ENCODE measurements around the gene DBP.

The DBP gene

GRCh38 chr19:48629599-48630295 is 7.4 kb downstream of the DBP start:
- DNase-seq (ENCODE audit: extremely low read depth, low read depth), result no peak
- TF ChIP-seq, protein P1, sequence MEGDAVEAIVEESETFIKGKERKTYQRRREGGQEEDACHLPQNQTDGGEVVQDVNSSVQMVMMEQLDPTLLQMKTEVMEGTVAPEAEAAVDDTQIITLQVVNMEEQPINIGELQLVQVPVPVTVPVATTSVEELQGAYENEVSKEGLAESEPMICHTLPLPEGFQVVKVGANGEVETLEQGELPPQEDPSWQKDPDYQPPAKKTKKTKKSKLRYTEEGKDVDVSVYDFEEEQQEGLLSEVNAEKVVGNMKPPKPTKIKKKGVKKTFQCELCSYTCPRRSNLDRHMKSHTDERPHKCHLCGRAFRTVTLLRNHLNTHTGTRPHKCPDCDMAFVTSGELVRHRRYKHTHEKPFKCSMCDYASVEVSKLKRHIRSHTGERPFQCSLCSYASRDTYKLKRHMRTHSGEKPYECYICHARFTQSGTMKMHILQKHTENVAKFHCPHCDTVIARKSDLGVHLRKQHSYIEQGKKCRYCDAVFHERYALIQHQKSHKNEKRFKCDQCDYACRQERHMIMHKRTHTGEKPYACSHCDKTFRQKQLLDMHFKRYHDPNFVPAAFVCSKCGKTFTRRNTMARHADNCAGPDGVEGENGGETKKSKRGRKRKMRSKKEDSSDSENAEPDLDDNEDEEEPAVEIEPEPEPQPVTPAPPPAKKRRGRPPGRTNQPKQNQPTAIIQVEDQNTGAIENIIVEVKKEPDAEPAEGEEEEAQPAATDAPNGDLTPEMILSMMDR (IDR thresholded peaks at IDR 0.05; ENCODE audit: low read depth, low read length), result no peak

DNA sequence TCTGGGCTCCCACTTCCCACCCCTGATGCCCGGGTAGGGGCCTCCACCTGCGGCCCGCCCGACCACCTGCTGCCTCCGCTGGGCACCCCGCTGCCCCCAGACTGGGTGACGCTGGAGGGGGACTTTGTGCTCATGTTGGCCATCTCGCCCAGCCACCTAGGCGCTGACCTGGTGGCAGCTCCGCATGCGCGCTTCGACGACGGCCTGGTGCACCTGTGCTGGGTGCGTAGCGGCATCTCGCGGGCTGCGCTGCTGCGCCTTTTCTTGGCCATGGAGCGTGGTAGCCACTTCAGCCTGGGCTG is 7.9 kb downstream of the DBP start:
- DNase-seq (ENCODE audit: extremely low read depth, low read depth), result no peak
- TF ChIP-seq, protein P1 (IDR thresholded peaks at IDR 0.05; ENCODE audit: low read depth, low read length), result no peak

GRCh38 chr19:48628486-48629296 is 8.5 kb downstream of the DBP start:
- DNase-seq (ENCODE audit: extremely low read depth, low read depth), result no peak
- TF ChIP-seq, protein P1 (IDR thresholded peaks at IDR 0.05; ENCODE audit: low read depth, low read length), result no peak

- no peak for DNase-seq (ENCODE audit: extremely low read depth, low read depth)
- TF ChIP-seq, protein P1 (IDR thresholded peaks at IDR 0.05; ENCODE audit: low read depth, low read length), result no peak
Observed at GRCh38 chr19:48627865-48628314, 9.3 kb downstream of the DBP start.

DNA sequence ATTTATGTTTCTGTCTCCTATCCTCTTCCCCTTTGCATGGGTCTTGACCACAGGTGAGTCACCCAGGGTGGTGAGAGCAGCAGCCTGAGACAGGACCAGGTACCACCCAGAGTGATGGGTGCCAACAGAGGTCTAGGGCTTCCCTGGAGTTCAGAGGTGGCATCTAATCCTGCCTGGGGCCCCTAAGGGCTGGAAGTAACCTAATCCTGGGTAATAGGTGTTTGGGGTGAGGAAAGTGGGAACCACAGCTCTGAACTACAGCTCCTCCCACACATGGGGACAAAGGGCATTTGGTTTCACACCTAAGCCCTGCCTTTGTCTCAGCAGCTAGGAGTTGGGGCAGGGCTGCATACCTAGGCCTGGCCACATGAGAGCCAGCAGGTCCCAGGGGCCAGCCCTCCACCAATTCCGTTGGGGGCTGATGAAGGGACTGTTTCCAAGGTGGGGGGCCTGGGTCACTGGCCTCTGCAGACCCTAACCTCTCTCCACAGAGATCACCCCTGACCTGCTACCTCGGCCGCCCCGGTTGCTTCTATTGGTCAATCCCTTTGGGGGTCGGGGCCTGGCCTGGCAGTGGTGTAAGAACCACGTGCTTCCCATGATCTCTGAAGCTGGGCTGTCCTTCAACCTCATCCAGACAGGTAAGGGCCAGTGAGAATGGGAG is 9.8 kb downstream of the DBP start:
- no peak for DNase-seq (ENCODE audit: extremely low read depth, low read depth)
- TF ChIP-seq, protein P1 (IDR thresholded peaks at IDR 0.05; ENCODE audit: low read depth, low read length), result no peak

DNA sequence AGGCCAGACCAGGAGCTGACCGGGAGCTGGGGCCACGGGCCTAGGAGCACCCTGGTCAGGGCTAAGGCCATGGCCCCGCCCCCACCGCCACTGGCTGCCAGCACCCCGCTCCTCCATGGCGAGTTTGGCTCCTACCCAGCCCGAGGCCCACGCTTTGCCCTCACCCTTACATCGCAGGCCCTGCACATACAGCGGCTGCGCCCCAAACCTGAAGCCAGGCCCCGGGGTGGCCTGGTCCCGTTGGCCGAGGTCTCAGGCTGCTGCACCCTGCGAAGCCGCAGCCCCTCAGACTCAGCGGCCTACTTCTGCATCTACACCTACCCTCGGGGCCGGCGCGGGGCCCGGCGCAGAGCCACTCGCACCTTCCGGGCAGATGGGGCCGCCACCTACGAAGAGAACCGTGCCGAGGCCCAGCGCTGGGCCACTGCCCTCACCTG is 11.3 kb downstream of the DBP start:
- TF ChIP-seq, protein P1 (IDR thresholded peaks at IDR 0.05; ENCODE audit: low read depth, low read length), result no peak
- DNase-seq (ENCODE audit: extremely low read depth, low read depth), result no peak

Data from AG09319 (cell line).